ENCODE data around the gene STIMATE.

The STIMATE gene

GRCh38 chr3:52856666-52857065, 40.7 kb downstream of the STIMATE start:
- no peaks in the 10 kb centered on the region for H3K9me3 ChIP-seq (ENCODE audit: control insufficient read depth, low read length)
- no peak overlapping the region for H2AFZ ChIP-seq
- no peaks in the 10 kb centered on the region for H3K4me1 ChIP-seq
- H3K9ac ChIP-seq: no peak overlapping the region
- no peak overlapping the region for H3K4me2 ChIP-seq (ENCODE audit: low read length)
- H3K4me3 ChIP-seq (ENCODE audit: low read depth, low read length): no peak overlapping the region
- TF ChIP-seq CTCF (IDR thresholded peaks at IDR 0.05): no peak
- H3K79me2 ChIP-seq: no peaks in the 10 kb centered on the region
- no peaks in the 10 kb centered on the region for H3K36me3 ChIP-seq (ENCODE audit: control insufficient read depth, insufficient read depth, low read length)
- H3K27ac ChIP-seq: no peak overlapping the region
- no peaks in the 10 kb centered on the region for H3K27me3 ChIP-seq (ENCODE audit: control insufficient read depth, insufficient read depth, low read length)

GRCh38 chr3:52854013-52854412, 43.3 kb downstream of the STIMATE start:
- TF ChIP-seq CTCF (IDR thresholded peaks at IDR 0.05): no peak
- Histone ChIP-seq H2AFZ (no peak overlapping the region), H3K9me3 (ENCODE audit: control insufficient read depth, low read length) (no peaks in the 10 kb centered on the region), H3K79me2 (no peaks in the 10 kb centered on the region), H3K9ac (no peak overlapping the region), H3K4me3 (ENCODE audit: low read depth, low read length) (no peak overlapping the region), H3K27ac (no peak overlapping the region), H3K4me2 (ENCODE audit: low read length) (no peak overlapping the region), H3K4me1 (no peaks in the 10 kb centered on the region), H3K27me3 (ENCODE audit: control insufficient read depth, insufficient read depth, low read length) (no peaks in the 10 kb centered on the region), H3K36me3 (ENCODE audit: control insufficient read depth, insufficient read depth, low read length) (no peaks in the 10 kb centered on the region)

- Histone ChIP-seq H3K9me3 (ENCODE audit: control insufficient read depth, low read length) (no peaks in the 10 kb centered on the region), H3K9ac (no peak overlapping the region), H3K36me3 (ENCODE audit: control insufficient read depth, insufficient read depth, low read length) (no peaks in the 10 kb centered on the region), H3K27me3 (ENCODE audit: control insufficient read depth, insufficient read depth, low read length) (no peaks in the 10 kb centered on the region), H2AFZ (no peak overlapping the region), H3K4me3 (ENCODE audit: low read depth, low read length) (no peak overlapping the region), H3K4me2 (ENCODE audit: low read length) (no peak overlapping the region), H3K4me1 (no peaks in the 10 kb centered on the region), H3K27ac (no peak overlapping the region), H3K79me2 (no peaks in the 10 kb centered on the region)
- no peak for TF ChIP-seq CTCF (IDR thresholded peaks at IDR 0.05)
Observed at GRCh38 chr3:52852419-52852818, 44.9 kb downstream of the STIMATE start.

- H3K27ac ChIP-seq: no peak overlapping the region
- no peak overlapping the region for H3K9ac ChIP-seq
- H3K9me3 ChIP-seq (ENCODE audit: control insufficient read depth, low read length): no peaks in the 10 kb centered on the region
- no peaks in the 10 kb centered on the region for H3K36me3 ChIP-seq (ENCODE audit: control insufficient read depth, insufficient read depth, low read length)
- no peak overlapping the region for H3K4me3 ChIP-seq (ENCODE audit: low read depth, low read length)
- peak; percentile 36 for TF ChIP-seq CTCF (IDR thresholded peaks at IDR 0.05)
- no peaks in the 10 kb centered on the region for H3K4me1 ChIP-seq
- no peaks in the 10 kb centered on the region for H3K27me3 ChIP-seq (ENCODE audit: control insufficient read depth, insufficient read depth, low read length)
- no peaks in the 10 kb centered on the region for H3K79me2 ChIP-seq
- H3K4me2 ChIP-seq (ENCODE audit: low read length): no peak overlapping the region
- no peak overlapping the region for H2AFZ ChIP-seq
Observed at GRCh38 chr3:52851348-52851747, 46.0 kb downstream of the STIMATE start.

- TF ChIP-seq CTCF (IDR thresholded peaks at IDR 0.05): no peak
- H2AFZ ChIP-seq: no peak overlapping the region
Observed at GRCh38 chr3:52849656-52850055, 47.7 kb downstream of the STIMATE start.

More at GRCh38 chr3:52849656-52850055, 47.7 kb downstream of the STIMATE start:
- H3K9ac ChIP-seq: no peak overlapping the region
- no peaks in the 10 kb centered on the region for H3K27me3 ChIP-seq (ENCODE audit: control insufficient read depth, insufficient read depth, low read length)
- no peaks in the 10 kb centered on the region for H3K9me3 ChIP-seq (ENCODE audit: control insufficient read depth, low read length)
- H3K4me3 ChIP-seq (ENCODE audit: low read depth, low read length): no peak overlapping the region
- H3K79me2 ChIP-seq: no peaks in the 10 kb centered on the region
- H3K4me2 ChIP-seq (ENCODE audit: low read length): no peak overlapping the region
- no peaks in the 10 kb centered on the region for H3K4me1 ChIP-seq
- no peak overlapping the region for H3K27ac ChIP-seq
- H3K36me3 ChIP-seq (ENCODE audit: control insufficient read depth, insufficient read depth, low read length): no peaks in the 10 kb centered on the region

Measured in parathyroid adenoma (tissue), 2 donors.